ENCODE measurements around the gene ENAH. TPM values are rescaled to one million over a fixed set of nuclear protein-coding genes. Genes with fewer than 3 reads are reported as not detected.

The ENAH gene
- total and polyA plus RNA-seq, 9 of the 15 experiments (the other 6 are each of a cell fraction or from before 2014, with no cell fraction given): 0.03 to 1.2 (median 0.15) TPM

DNA sequence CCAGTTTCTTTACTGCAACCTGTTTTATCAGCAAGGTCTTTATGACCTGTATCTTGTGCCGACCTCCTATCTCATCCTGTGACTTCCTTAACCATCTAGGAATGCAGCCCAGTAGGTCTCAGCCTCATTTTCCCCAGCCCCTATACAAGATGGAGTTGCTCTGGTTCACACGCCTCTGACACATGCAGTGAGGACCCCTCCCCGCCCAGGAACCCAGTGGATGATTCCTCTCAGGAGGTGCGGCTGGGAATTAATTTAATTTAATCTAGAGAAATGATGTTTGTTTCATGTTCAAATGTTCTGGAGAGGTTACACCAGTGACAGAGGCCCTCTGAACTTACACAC lies 186.1 kb downstream of the ENAH start (continued):
- TF ChIP-seq MNT (conservative IDR thresholded peaks at IDR 0.05) (no peak), MCM5 (IDR thresholded peaks at IDR 0.05; ENCODE audit: low read depth) (no peak), USF2 (CRISPR knock-in tag; IDR thresholded peaks at IDR 0.05) (no peak), FOXJ2 (tag; IDR thresholded peaks at IDR 0.05) (no peak), PRMT5 (CRISPR knock-in tag; IDR thresholded peaks at IDR 0.05) (no peak), TCF7L2 (IDR thresholded peaks at IDR 0.05; ENCODE audit: low read depth, low read length) (no peak), PTBP1 (IDR thresholded peaks at IDR 0.05; ENCODE audit: low read depth, low read length) (no peak), ZNF696 (CRISPR knock-in tag; conservative IDR thresholded peaks at IDR 0.05) (no peak), SMARCB1 (IDR thresholded peaks at IDR 0.05; ENCODE audit: insufficient read length, low read depth) (no peak), EZH2 (IDR thresholded peaks at IDR 0.05; ENCODE audit: borderline replicate concordance, low read depth, low read length) (no peak), ZNF316 (IDR thresholded peaks at IDR 0.05) (no peak), JUN (IDR thresholded peaks at IDR 0.05; ENCODE audit: borderline replicate concordance, low read depth, low read length) (no peak), JUN (CRISPR knock-in tag; IDR thresholded peaks at IDR 0.05; ENCODE audit: borderline replicate concordance) (no peak), ZNF586 (CRISPR knock-in tag; conservative IDR thresholded peaks at IDR 0.05) (peak; percentile 74; the same call in 1 of the 2 replicates), SNAPC5 (CRISPR knock-in tag; IDR thresholded peaks at IDR 0.05) (no peak), KLF10 (CRISPR knock-in tag; IDR thresholded peaks at IDR 0.05) (no peak), FOXA3 (CRISPR knock-in tag; conservative IDR thresholded peaks at IDR 0.05 in 1 of 2, IDR thresholded peaks at IDR 0.05 in 1 of 2) (no peak), NCOA2 (IDR thresholded peaks at IDR 0.05; ENCODE audit: partially characterized antibody in 2 of 2) (no peak), SOX6 (IDR thresholded peaks at IDR 0.05) (no peak)
- TF ChIP-seq, protein P1, sequence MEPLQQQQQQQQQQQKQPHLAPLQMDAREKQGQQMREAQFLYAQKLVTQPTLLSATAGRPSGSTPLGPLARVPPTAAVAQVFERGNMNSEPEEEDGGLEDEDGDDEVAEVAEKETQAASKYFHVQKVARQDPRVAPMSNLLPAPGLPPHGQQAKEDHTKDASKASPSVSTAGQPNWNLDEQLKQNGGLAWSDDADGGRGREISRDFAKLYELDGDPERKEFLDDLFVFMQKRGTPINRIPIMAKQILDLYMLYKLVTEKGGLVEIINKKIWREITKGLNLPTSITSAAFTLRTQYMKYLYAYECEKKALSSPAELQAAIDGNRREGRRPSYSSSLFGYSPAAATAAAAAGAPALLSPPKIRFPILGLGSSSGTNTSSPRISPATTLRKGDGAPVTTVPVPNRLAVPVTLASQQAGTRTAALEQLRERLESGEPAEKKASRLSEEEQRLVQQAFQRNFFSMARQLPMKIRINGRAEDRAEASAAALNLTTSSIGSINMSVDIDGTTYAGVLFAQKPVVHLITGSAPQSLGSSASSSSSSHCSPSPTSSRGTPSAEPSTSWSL (CRISPR knock-in tag; IDR thresholded peaks at IDR 0.05; ENCODE audit: borderline replicate concordance): 0 out of 2 replicates have a peak, but pooled peaks have one; percentile 46
- TF ChIP-seq, protein P2, sequence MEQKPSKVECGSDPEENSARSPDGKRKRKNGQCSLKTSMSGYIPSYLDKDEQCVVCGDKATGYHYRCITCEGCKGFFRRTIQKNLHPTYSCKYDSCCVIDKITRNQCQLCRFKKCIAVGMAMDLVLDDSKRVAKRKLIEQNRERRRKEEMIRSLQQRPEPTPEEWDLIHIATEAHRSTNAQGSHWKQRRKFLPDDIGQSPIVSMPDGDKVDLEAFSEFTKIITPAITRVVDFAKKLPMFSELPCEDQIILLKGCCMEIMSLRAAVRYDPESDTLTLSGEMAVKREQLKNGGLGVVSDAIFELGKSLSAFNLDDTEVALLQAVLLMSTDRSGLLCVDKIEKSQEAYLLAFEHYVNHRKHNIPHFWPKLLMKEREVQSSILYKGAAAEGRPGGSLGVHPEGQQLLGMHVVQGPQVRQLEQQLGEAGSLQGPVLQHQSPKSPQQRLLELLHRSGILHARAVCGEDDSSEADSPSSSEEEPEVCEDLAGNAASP (IDR thresholded peaks at IDR 0.05): no peak
- TF ChIP-seq, protein P3, sequence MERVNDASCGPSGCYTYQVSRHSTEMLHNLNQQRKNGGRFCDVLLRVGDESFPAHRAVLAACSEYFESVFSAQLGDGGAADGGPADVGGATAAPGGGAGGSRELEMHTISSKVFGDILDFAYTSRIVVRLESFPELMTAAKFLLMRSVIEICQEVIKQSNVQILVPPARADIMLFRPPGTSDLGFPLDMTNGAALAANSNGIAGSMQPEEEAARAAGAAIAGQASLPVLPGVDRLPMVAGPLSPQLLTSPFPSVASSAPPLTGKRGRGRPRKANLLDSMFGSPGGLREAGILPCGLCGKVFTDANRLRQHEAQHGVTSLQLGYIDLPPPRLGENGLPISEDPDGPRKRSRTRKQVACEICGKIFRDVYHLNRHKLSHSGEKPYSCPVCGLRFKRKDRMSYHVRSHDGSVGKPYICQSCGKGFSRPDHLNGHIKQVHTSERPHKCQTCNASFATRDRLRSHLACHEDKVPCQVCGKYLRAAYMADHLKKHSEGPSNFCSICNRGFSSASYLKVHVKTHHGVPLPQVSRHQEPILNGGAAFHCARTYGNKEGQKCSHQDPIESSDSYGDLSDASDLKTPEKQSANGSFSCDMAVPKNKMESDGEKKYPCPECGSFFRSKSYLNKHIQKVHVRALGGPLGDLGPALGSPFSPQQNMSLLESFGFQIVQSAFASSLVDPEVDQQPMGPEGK (CRISPR knock-in tag; IDR thresholded peaks at IDR 0.05; ENCODE audit: borderline replicate concordance): peak; percentile 74; the same call in 1 of the 2 replicates
